Cerebellar nuclear complex (tissue), 1 donor: ENCODE measurements around the gene DDX6.
"Not testable (repeated sequence)": the region's sequence is repeated elsewhere in the genome, so short reads cannot be mapped to it uniquely, and the experiment has no call there.

Experiments used
- DNase-seq, 2 experiments: peaks; one replicate each; lab custom pipeline; 2025; lab: John Stamatoyannopoulos, UW

The DDX6 gene

GRCh38 chr11:118791961-118792569 lies 1.1 kb upstream of the DDX6 start:
- DNase-seq = no peak

GRCh38 chr11:118790357-118791110 lies 430 bp downstream of the DDX6 start:
- peak in 1 of 2 experiments; percentile 10 for DNase-seq

- DNase-seq = peak in 1 of 2 experiments; percentile 10
These were observed 1.2 kb downstream of the DDX6 start for GRCh38 chr11:118789501-118790356.

- no peak for DNase-seq
These were observed 4.3 kb downstream of the DDX6 start for GRCh38 chr11:118786657-118787056.

DNA sequence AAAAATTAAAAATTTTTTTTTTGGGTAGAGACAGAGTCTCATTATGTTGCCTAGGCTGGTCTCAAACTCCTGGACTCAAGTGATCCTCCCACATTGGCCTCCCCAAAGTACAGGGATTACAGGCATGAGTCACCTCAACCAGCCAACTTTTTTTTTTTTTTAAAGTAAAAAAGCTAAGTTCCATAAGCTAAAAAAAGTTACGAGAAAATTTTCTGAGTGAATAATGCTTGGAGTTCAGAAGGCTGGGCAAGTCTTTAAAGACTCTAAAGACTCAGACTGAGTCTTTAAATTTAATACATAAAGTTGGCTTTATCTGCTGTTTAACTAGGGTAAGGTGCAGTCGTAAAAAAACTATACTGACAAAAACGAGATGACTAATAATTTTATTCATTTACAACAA lies 5.6 kb downstream of the DDX6 start:
- no peak for DNase-seq

DNA sequence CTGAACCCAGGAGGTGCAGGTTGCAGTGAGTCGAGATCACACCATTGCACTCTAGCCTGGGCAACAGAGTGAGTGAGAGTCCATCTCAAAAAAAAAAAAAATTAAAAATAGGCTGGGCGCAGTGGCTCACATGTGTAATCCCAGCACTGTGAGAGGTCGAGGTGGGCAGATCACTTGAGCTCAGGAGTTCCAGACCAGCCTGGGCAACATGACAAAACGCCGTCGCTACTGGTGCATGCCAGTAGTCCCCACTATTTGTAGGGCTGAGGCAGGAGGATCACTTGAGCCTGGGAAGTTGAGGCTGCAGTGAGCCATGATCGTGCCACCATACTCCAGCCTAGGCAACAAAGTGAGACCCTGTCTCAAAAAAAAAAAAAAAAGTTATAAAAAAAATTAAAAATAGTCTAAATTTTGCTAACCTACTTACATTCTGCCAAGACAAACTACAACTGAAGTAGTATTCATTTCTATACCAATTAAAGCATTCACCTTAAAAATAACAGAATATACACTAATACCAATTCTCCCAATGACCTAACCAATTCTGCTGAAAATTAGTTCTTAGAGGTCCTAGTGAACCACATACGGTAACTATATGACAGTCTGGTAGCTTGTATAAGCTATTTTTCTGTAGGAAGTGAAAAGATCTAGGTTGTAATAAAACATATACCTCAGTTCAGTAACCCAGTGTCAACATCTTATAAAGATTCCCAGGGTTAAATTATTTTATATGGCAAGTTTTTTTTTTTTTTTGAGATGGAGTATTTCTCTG lies 7.1 kb downstream of the DDX6 start:
- DNase-seq = no peak

GRCh38 chr11:118783324-118783723 lies 7.6 kb downstream of the DDX6 start:
- DNase-seq = not testable (repeated sequence)

GRCh38 chr11:118778898-118779297 lies 12.1 kb downstream of the DDX6 start:
- no peak for DNase-seq

DNA sequence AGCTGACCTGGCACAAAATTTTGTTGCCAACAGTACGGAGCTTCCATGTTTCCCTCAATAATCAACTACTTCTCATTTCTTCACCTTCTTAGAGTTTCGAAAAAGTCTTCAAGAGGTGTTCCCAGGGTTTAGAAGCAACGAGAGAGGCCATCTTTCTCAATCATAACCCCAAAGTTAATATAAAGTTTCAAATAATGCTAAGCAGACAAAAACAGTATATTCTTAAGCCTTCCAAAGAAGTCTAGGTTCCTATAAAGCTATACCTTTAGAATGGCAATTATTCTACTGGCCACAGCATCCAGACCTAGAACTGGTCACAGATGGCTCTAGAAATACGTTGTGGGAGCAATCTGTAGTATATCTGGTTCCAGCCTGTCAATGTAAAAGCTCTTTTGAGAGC lies 16.9 kb downstream of the DDX6 start:
- DNase-seq = no peak

GRCh38 chr11:118771547-118772288 lies 19.2 kb downstream of the DDX6 start:
- DNase-seq = no peak

GRCh38 chr11:118768690-118769089 lies 22.3 kb downstream of the DDX6 start:
- DNase-seq = no peak

DNA sequence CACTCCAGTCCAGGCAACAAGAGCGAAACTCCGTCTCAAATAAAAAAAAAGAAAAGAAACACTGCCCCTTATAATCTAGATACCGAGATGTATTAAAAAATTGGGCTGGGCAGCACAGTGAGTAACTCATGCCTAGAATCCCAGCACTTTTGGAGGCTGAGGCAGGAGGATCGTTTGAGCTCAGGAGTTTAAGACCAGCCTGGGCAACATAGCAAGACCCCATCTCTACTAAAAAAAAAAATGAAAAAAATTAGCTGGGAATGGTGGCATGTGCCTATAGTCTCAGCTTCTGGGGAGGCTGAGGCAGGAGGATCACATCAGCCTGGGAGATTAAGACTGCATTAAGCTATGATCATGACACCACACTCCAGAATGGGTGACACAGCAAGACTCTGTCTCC lies 24.9 kb downstream of the DDX6 start:
- DNase-seq = no peak

- DNase-seq = not testable (repeated sequence)
These were observed 25.8 kb downstream of the DDX6 start for GRCh38 chr11:118765095-118765691.

DNA sequence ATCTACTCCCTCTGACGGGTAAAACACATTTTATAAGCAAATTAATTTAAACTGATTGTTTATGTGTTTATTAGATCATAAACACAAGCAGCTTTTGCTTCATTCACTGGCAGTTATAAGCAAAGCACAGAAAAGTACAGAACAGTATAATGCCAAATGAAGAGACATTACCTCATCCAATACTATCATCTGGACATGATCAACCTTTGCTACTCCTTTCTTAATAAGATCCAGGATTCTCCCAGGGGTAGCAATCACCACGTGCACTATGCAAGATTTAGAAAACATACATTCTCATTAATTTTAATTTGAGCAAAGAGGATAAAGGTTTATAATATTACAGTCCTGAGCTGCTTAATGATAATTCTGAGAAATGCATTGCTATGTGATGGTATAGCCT lies 27.9 kb downstream of the DDX6 start:
- DNase-seq = no peak

DNA sequence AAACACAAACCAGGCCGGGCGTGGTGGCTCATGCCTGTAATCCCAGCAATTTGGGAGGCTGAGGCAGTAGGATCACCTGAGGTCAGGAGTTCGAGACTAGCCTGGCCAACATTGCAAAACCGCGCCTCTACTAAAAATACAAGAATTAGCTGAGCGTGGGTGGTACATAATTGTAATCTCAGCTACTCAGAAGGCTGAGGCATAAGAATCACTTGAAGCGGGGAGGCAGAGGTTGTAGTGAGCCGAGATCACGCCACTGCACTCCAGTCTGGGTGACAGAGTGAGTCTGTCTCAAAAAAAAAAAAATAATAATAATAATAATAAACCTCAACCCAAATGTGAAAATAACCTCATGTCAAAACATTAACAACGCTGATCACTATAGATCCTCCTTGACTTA lies 29.0 kb downstream of the DDX6 start:
- not testable (repeated sequence) for DNase-seq

GRCh38 chr11:118757876-118758399 lies 33.0 kb downstream of the DDX6 start:
- DNase-seq = no peak

- no peak for DNase-seq
These were observed 38.3 kb downstream of the DDX6 start for GRCh38 chr11:118752654-118753053.

DNA sequence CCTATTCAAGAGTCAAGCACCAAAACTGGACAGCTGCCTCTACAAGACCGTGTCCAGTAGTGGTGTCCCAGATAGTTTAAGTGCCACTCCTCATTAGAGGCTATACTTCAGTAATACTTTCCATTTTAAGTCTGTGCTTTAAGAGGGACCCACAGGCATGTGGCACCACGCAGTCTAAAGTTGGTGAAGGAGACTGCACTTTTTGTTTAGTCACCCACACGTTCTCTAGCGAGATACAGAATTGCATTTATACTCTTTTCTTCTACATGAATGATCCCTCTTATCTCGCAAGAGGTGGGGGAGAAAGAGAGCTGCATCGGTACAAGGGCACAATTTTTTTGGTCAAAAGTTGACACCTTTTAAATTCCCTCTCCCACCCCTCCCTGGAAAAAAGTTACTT lies 41.5 kb downstream of the DDX6 start:
- DNase-seq = no peak

DNA sequence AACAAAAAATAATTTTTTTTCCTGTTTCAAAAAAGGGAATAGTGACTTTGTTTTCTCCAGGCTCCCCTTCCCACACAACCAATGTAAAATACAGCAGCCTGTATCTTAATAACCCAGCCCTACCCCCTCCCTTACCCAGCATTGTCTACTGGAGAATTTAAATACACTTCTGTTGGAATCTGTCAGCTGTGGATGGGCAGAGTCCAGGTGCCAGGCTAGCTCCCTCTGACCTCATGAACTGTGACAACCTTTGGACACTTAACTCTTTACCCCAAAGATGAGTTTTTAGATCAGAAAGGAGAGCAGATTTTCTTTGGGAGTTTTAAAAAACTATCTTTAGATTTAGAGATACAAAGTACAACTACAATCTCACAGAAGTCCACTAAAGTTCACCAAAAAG lies 42.9 kb downstream of the DDX6 start:
- no peak for DNase-seq

GRCh38 chr11:118746988-118747585 lies 43.9 kb downstream of the DDX6 start:
- DNase-seq = no peak
